Glutamatergic neuron (in vitro differentiated cells): Measurements from ENCODE around the gene TNFAIP8. TPM values are rescaled to one million over a fixed set of nuclear protein-coding genes. Genes with fewer than 3 reads are reported as not detected.

Source experiments
- DNase-seq: peaks from one replicate; pipeline ENCODE4 v3.0.0; 2022
- H3K27ac Mint-ChIP-seq: one replicate; pipeline ENCODE4 v1.8.0; 2020; ENCODE audit warnings: mild to moderate bottlenecking, mixed read lengths, inconsistent platforms; ENCODE audit not compliant: unreplicated experiment
- H3K27me3 Mint-ChIP-seq: one replicate; pipeline ENCODE4 v1.8.0; 2020; ENCODE audit warnings: mild to moderate bottlenecking, moderate library complexity, mixed read lengths, inconsistent platforms; ENCODE audit not compliant: unreplicated experiment
- H3K36me3 Mint-ChIP-seq: one replicate; pipeline ENCODE4 v1.8.0; 2020; ENCODE audit warnings: mild to moderate bottlenecking, mixed read lengths, inconsistent platforms; ENCODE audit not compliant: unreplicated experiment
- H3K4me1 Mint-ChIP-seq: one replicate; pipeline ENCODE4 v1.8.0; 2020; ENCODE audit warnings: mild to moderate bottlenecking, low read depth, mixed read lengths, inconsistent platforms; ENCODE audit not compliant: unreplicated experiment
- H3K4me3 Mint-ChIP-seq: one replicate; pipeline ENCODE4 v1.8.0; 2020; ENCODE audit warnings: mild to moderate bottlenecking, mixed read lengths, inconsistent platforms; ENCODE audit not compliant: unreplicated experiment
- H3K9me3 Mint-ChIP-seq: one replicate; pipeline ENCODE4 v1.8.0; 2020; ENCODE audit warnings: mild to moderate bottlenecking, moderate library complexity, mixed read lengths, inconsistent platforms; ENCODE audit not compliant: unreplicated experiment
- CTCF ChIP-seq: fragments of 200-600 bp; sonication (generic); IDR thresholded peaks from one replicate; pipeline ENCODE4 v1.5.0; 2021; ENCODE audit not compliant: partially characterized antibody, unreplicated experiment
- total RNA-seq: library from RNA; stranded (reverse); fragmentation: NEBNext Ultra II Directional; extraction: Animal tissue kit (Norgen Biotek cat#: 25700); gene quantifications from one replicate; pipeline ENCODE4 v1.2.1, GENCODE V29; 2021; ENCODE audit not compliant: unreplicated experiment

The TNFAIP8 gene
- total RNA-seq, 1 donor from 2014 or later: 2.5 TPM

- DNase-seq: no peak
- H3K9me3 Mint-ChIP-seq: no peaks in the 10 kb centered on the region
- TF ChIP-seq CTCF: no peak
- peaks cover 13% of the 10 kb centered on the region for H3K4me1 Mint-ChIP-seq
- peak overlapping the region; percentile 61 for H3K4me3 Mint-ChIP-seq
- H3K36me3 Mint-ChIP-seq: no peaks in the 10 kb centered on the region
- no peak overlapping the region for H3K27ac Mint-ChIP-seq
- H3K27me3 Mint-ChIP-seq: peaks cover 10% of the 10 kb centered on the region
Measured at GRCh38 chr5:119355244-119355638, 578 bp upstream of the TNFAIP8 start.

GRCh38 chr5:119356612-119357188 is 881 bp downstream of the TNFAIP8 start:
- Mint-ChIP-seq H3K4me1 (peaks cover 12% of the 10 kb centered on the region), H3K27me3 (peaks cover 10% of the 10 kb centered on the region), H3K36me3 (no peaks in the 10 kb centered on the region), H3K27ac (no peak overlapping the region), H3K9me3 (no peaks in the 10 kb centered on the region), H3K4me3 (peak overlapping the region; percentile 97)
- no peak for TF ChIP-seq CTCF
- DNase-seq: no peak

GRCh38 chr5:119357270-119357669 is 1.5 kb downstream of the TNFAIP8 start:
- no peak for DNase-seq
- H3K9me3 Mint-ChIP-seq: no peaks in the 10 kb centered on the region
- peaks cover 12% of the 10 kb centered on the region for H3K4me1 Mint-ChIP-seq
- H3K27ac Mint-ChIP-seq: no peak overlapping the region
- H3K4me3 Mint-ChIP-seq: no peak overlapping the region
- H3K27me3 Mint-ChIP-seq: peaks cover 10% of the 10 kb centered on the region
- H3K36me3 Mint-ChIP-seq: no peaks in the 10 kb centered on the region
- no peak for TF ChIP-seq CTCF

- no peak for TF ChIP-seq CTCF
- no peak for DNase-seq
- H3K4me1 Mint-ChIP-seq: peaks cover 8% of the 10 kb centered on the region
- peaks cover 10% of the 10 kb centered on the region for H3K27me3 Mint-ChIP-seq
- H3K27ac Mint-ChIP-seq: no peak overlapping the region
- no peaks in the 10 kb centered on the region for H3K9me3 Mint-ChIP-seq
- no peak overlapping the region for H3K4me3 Mint-ChIP-seq
- peaks cover 4% of the 10 kb centered on the region for H3K36me3 Mint-ChIP-seq
Measured at GRCh38 chr5:119357808-119358529, 2.1 kb downstream of the TNFAIP8 start.

- no peak for DNase-seq
- Mint-ChIP-seq H3K4me1 (peaks cover 6% of the 10 kb centered on the region), H3K36me3 (peaks cover 5% of the 10 kb centered on the region), H3K27me3 (peaks cover 10% of the 10 kb centered on the region), H3K4me3 (no peak overlapping the region), H3K9me3 (no peaks in the 10 kb centered on the region), H3K27ac (no peak overlapping the region)
- TF ChIP-seq CTCF: no peak
Measured at GRCh38 chr5:119358530-119358900, 2.7 kb downstream of the TNFAIP8 start.
